ENCODE results near the gene BICD1.

DNA sequence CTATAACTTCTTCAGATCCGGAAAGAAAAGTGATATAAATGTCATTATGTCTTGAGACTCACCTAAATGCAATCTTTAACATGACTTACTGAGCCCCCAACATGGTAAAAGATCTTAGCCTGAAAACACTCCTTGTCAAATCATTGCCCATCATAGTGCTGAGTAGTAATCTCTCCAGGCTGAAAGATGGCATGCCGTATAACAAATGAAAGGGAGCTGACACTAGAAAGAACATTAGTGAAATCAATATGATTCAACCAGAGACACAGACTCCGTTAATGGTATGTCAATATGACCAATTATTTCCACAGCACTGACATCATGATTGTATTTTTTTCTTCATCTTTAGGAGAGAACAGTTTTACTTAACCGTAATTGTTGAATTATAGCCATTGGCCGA lies 54.4 kb downstream of the BICD1 start:
- TF ChIP-seq, protein P1, sequence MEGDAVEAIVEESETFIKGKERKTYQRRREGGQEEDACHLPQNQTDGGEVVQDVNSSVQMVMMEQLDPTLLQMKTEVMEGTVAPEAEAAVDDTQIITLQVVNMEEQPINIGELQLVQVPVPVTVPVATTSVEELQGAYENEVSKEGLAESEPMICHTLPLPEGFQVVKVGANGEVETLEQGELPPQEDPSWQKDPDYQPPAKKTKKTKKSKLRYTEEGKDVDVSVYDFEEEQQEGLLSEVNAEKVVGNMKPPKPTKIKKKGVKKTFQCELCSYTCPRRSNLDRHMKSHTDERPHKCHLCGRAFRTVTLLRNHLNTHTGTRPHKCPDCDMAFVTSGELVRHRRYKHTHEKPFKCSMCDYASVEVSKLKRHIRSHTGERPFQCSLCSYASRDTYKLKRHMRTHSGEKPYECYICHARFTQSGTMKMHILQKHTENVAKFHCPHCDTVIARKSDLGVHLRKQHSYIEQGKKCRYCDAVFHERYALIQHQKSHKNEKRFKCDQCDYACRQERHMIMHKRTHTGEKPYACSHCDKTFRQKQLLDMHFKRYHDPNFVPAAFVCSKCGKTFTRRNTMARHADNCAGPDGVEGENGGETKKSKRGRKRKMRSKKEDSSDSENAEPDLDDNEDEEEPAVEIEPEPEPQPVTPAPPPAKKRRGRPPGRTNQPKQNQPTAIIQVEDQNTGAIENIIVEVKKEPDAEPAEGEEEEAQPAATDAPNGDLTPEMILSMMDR (IDR thresholded peaks at IDR 0.05; ENCODE audit: low read depth, low read length, poor library complexity, severe bottlenecking): no peak
- no peak for TF ChIP-seq EZH2phosphoT487 (IDR thresholded peaks at IDR 0.05; ENCODE audit: borderline replicate concordance, low read length)

Data from DOHH2 (cell line).